ENCODE results near the gene PTPRR.

DNA sequence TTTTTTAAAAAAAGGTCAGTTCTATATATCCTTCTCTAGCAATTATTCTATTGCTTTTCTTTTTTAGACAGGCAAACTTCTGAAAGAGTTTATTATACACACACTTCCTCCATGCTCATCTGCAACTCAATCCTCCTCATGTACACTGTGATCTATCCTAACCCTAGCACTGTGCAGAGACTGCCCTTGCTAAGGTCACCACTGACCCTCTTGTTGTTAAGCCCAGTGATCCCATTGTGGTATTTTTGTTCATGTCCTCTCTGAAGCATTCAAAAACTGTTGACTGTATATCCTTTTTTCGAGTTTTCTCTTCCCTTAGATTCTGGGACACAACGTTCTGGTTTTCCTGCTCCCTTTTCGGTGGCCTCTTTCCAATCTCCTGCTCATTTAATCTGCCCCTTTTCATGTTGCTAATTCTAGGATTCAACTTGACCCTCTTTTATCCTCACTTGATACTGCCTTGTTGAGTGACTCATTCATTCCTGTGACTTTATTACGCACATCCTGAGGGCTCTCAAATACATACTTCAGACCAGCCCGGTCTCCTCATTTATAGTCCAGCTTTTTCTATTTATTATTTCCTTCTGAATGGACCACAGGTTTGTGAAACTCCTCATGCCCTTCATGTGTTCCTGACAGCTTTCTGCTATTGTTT lies 229.4 kb downstream of the PTPRR start:
- no peak for TF ChIP-seq MEF2A (IDR thresholded peaks at IDR 0.05; ENCODE audit: borderline replicate concordance, low read depth)
- TF ChIP-seq, protein P1, sequence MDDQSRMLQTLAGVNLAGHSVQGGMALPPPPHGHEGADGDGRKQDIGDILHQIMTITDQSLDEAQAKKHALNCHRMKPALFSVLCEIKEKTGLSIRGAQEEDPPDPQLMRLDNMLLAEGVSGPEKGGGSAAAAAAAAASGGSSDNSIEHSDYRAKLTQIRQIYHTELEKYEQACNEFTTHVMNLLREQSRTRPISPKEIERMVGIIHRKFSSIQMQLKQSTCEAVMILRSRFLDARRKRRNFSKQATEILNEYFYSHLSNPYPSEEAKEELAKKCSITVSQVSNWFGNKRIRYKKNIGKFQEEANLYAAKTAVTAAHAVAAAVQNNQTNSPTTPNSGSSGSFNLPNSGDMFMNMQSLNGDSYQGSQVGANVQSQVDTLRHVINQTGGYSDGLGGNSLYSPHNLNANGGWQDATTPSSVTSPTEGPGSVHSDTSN (IDR thresholded peaks at IDR 0.05) = no peak
